Mesothelial cell of epicardium (in vitro differentiated cells): ENCODE data around the gene ABI1. TPM values are rescaled to one million over a fixed set of nuclear protein-coding genes. Genes with fewer than 3 reads are reported as not detected.
A peak's percentile ranks its signal among the peaks of the same experiment; 100 is the strongest.

Experiments used
- DNase-seq, 2 experiments: peaks; one replicate each; pipeline ENCODE4 v3.0.0; 2021; ENCODE audit warnings: low spot score in 2 of 2; ENCODE audit not compliant: unreplicated experiment in 2 of 2
- H3K27ac Mint-ChIP-seq: 2 replicates; pipeline ENCODE4 v1.8.0; 2021; ENCODE audit warnings: mixed read lengths
- H3K27me3 Mint-ChIP-seq: 2 replicates; pipeline ENCODE4 v1.8.0; 2021; ENCODE audit warnings: low read depth, mixed read lengths
- H3K36me3 Mint-ChIP-seq: 2 replicates; pipeline ENCODE4 v1.8.0; 2021; ENCODE audit warnings: mixed read lengths
- H3K4me1 Mint-ChIP-seq: 2 replicates; pipeline ENCODE4 v1.8.0; 2021; ENCODE audit warnings: mixed read lengths
- H3K4me3 Mint-ChIP-seq: 2 replicates; pipeline ENCODE4 v1.8.0; 2021; ENCODE audit warnings: mild to moderate bottlenecking, moderate library complexity, mixed read lengths
- H3K9me3 Mint-ChIP-seq: 2 replicates; pipeline ENCODE4 v1.8.0; 2021; ENCODE audit warnings: mixed read lengths
- total RNA-seq: library from RNA; stranded (reverse); gene quantifications from 3 replicates; pipeline ENCODE4 v1.2.1, GENCODE V29; 2021
- TF ChIP-seq, protein P1 (sequence below): fragments of 200-600 bp; sonication (generic); IDR thresholded peaks from one replicate; pipeline ENCODE4 v1.5.0; 2021; ENCODE audit warnings: antibody characterized with exemption; ENCODE audit not compliant: unreplicated experiment

Gene ABI1
- total RNA-seq, 1 donor from 2014 or later, result 41.3 TPM

GRCh38 chr10:26805567-26806245, 55.1 kb downstream of the ABI1 start:
- TF ChIP-seq, protein P1, sequence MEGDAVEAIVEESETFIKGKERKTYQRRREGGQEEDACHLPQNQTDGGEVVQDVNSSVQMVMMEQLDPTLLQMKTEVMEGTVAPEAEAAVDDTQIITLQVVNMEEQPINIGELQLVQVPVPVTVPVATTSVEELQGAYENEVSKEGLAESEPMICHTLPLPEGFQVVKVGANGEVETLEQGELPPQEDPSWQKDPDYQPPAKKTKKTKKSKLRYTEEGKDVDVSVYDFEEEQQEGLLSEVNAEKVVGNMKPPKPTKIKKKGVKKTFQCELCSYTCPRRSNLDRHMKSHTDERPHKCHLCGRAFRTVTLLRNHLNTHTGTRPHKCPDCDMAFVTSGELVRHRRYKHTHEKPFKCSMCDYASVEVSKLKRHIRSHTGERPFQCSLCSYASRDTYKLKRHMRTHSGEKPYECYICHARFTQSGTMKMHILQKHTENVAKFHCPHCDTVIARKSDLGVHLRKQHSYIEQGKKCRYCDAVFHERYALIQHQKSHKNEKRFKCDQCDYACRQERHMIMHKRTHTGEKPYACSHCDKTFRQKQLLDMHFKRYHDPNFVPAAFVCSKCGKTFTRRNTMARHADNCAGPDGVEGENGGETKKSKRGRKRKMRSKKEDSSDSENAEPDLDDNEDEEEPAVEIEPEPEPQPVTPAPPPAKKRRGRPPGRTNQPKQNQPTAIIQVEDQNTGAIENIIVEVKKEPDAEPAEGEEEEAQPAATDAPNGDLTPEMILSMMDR, result no peak
- H3K27ac Mint-ChIP-seq, result peak overlapping the region; percentile 17
- DNase-seq, result no peak
- H3K27me3 Mint-ChIP-seq, result no peaks in the 10 kb centered on the region
- peaks cover 25% of the 10 kb centered on the region for H3K4me1 Mint-ChIP-seq
- H3K9me3 Mint-ChIP-seq, result no peaks in the 10 kb centered on the region
- no peak overlapping the region for H3K4me3 Mint-ChIP-seq
- H3K36me3 Mint-ChIP-seq, result peaks cover 2% of the 10 kb centered on the region

- no peak for DNase-seq
- H3K9me3 Mint-ChIP-seq, result no peaks in the 10 kb centered on the region
- H3K4me3 Mint-ChIP-seq, result no peak overlapping the region
- no peaks in the 10 kb centered on the region for H3K27me3 Mint-ChIP-seq
- peaks cover 2% of the 10 kb centered on the region for H3K36me3 Mint-ChIP-seq
- peaks cover 25% of the 10 kb centered on the region for H3K4me1 Mint-ChIP-seq
- TF ChIP-seq, protein P1, result no peak
- peak overlapping the region; percentile 31 for H3K27ac Mint-ChIP-seq
These were observed 56.1 kb downstream of the ABI1 start for GRCh38 chr10:26804418-26805393.

DNA sequence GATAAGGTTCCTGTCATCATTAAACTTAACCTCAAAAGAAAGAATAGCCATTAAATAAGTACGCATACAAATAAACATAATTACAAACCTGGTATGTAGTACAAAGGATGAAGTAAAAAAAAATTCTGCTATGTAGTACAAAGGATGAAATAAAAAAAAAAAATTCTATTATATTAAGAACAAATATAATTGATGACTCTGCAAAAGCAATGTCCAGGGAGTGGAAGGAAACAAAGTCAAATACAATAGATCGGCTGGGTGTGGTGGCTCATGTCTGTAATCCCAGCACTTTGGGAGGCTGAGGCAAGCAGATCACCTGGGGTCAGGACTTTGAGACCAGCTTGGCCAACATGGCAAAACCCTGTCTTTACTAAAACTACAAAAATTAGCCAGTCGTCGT, 56.9 kb downstream of the ABI1 start:
- no peak overlapping the region for H3K27ac Mint-ChIP-seq
- TF ChIP-seq, protein P1, result no peak
- H3K27me3 Mint-ChIP-seq, result no peaks in the 10 kb centered on the region
- peaks cover 25% of the 10 kb centered on the region for H3K4me1 Mint-ChIP-seq
- peaks cover under 1% of the 10 kb centered on the region for H3K9me3 Mint-ChIP-seq
- no peak for DNase-seq
- H3K4me3 Mint-ChIP-seq, result no peak overlapping the region
- no peaks in the 10 kb centered on the region for H3K36me3 Mint-ChIP-seq

DNA sequence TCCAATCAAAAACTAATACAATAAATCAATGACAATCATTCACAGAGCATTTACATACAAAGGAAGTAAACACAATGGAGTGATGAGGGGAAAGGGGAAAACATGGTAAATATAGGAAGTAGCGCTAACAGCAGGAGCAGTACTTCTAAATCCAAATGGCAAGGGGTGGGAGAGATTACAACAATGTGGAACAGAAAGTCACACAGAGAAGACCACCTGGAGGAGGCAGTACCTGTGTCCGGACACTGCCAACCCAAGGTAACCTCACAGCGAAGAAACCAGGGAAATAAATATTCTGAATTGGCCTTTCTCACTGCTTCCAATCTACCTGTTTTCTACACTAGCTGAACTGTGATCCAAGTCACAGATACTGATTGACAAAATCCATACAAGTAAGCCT, 58.2 kb downstream of the ABI1 start:
- no peak for DNase-seq

GRCh38 chr10:26801831-26802230, 58.9 kb downstream of the ABI1 start:
- DNase-seq, result no peak
- Mint-ChIP-seq H3K9me3 (peaks cover 3% of the 10 kb centered on the region), H3K36me3 (no peaks in the 10 kb centered on the region), H3K4me3 (no peak overlapping the region), H3K27ac (no peak overlapping the region), H3K27me3 (no peaks in the 10 kb centered on the region), H3K4me1 (peaks cover 25% of the 10 kb centered on the region)
- TF ChIP-seq, protein P1, result no peak

More for the DNA sequence above, 58.2 kb downstream of the ABI1 start:
- Mint-ChIP-seq H3K27me3 (no peaks in the 10 kb centered on the region), H3K4me1 (peaks cover 25% of the 10 kb centered on the region), H3K27ac (no peak overlapping the region), H3K9me3 (peaks cover 3% of the 10 kb centered on the region), H3K4me3 (no peak overlapping the region), H3K36me3 (no peaks in the 10 kb centered on the region)
- TF ChIP-seq, protein P1, result no peak
